Activated naive CD4-positive, alpha-beta T cell treated with anti-CD3 and anti-CD28 coated beads for 36 hours (primary cell): Measurements from ENCODE around the gene CST11. TPM values are rescaled to one million over a fixed set of nuclear protein-coding genes. Genes with fewer than 3 reads are reported as not detected.

ENCODE experiments used
- CTCF ChIA-PET: fragments of 350-600 bp; sonication (Branson Sonifier 250); formaldehyde crosslinking; loops from one replicate; lab custom pipeline; 2021; ENCODE audit warnings: antibody characterized with exemption; lab: Charles Lee
- DNase-seq: peaks from one replicate; pipeline ENCODE4 v3.0.0-alpha.2; 2020
- H3K27ac Mint-ChIP-seq: one replicate; pipeline ENCODE4 v1.8.0; 2021; ENCODE audit warnings: mild to moderate bottlenecking, mixed read lengths
- H3K27me3 Mint-ChIP-seq: one replicate; pipeline ENCODE4 v1.8.0; 2021; ENCODE audit warnings: low read depth, mixed read lengths
- H3K36me3 Mint-ChIP-seq: one replicate; pipeline ENCODE4 v1.8.0; 2021; ENCODE audit warnings: low read depth, mixed read lengths
- H3K4me1 Mint-ChIP-seq: one replicate; pipeline ENCODE4 v1.8.0; 2021; ENCODE audit warnings: low read depth, mixed read lengths
- H3K4me3 Mint-ChIP-seq: one replicate; pipeline ENCODE4 v1.8.0; 2021; ENCODE audit warnings: mild to moderate bottlenecking, moderate library complexity, mixed read lengths
- H3K9me3 Mint-ChIP-seq: one replicate; pipeline ENCODE4 v1.8.0; 2021; ENCODE audit warnings: mixed read lengths
- intact Hi-C: fragments of 100-400 bp; cut with micrococcal nuclease; formaldehyde crosslinking; loops from one replicate; pipeline ENCODE4 v1.15.1; 2023
- total RNA-seq, 2 experiments: library from RNA; stranded (reverse); gene quantifications; one replicate each; pipeline ENCODE4 v1.2.3, GENCODE V29; 2021

CST11 gene
- total RNA-seq, 2 experiments from 2014 or later, result not detected

DNA sequence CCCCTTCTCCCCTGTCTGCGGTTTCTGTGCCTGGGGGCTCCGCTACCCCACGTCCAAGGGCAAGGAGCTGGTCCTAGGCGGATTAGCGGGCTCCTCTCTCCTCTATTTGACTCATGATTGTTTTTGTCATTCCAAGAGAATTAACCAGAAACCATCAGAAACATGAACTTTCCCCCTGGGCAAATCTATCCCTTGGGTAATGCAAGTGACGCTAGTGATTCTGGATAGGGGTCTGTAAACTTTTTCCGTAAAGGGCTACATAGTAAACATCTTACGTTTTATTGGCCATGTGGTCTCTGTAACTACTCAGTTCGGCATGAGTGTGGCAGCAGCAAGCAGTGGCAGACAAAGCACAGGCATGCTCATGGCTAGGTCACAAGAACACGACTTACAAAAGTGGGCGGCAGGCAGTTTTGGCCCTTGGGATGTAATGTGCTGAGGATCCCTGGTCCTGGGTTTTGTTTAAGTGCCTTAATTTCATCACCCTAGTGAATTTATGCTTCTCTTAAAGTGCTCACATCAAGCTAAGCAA is 654 bp downstream of the CST11 start:
- intact Hi-C loops, result no loop called here
- no peaks in the 10 kb centered on the region for H3K9me3 Mint-ChIP-seq
- CTCF ChIA-PET, result interaction anchor here (0.7 to 1.6 kb wide), 2 partner anchors 9 to 155 kb away, joined by 4 to 5 read pairs; no protein-coding TSS in a partner anchor

DNA sequence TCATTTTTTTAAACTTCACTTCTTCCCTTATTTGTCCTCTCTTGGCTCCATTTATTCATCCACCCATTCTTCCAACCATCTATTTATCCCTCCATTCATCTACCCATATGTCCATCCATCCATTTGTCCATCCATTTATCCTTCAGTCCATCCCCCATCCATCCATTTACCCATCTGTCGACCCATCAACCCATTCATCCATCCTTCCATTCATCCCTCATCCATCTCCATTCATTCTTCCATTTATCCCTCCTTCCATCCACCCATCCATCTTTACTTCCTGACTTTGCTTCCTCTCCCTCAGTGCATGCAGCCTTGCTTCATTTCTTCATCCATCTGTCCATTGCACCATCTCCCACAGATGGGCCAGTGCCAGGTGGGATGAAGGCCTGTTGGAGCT is 1.8 kb downstream of the CST11 start:
- H3K9me3 Mint-ChIP-seq, result no peaks in the 10 kb centered on the region

More for the DNA sequence above, 654 bp downstream of the CST11 start:
- H3K4me1 Mint-ChIP-seq, result peaks cover 6% of the 10 kb centered on the region
- no peak for DNase-seq
- H3K4me3 Mint-ChIP-seq, result no peak overlapping the region
- H3K36me3 Mint-ChIP-seq, result no peaks in the 10 kb centered on the region
- no peak overlapping the region for H3K27ac Mint-ChIP-seq
- H3K27me3 Mint-ChIP-seq, result peaks cover 4% of the 10 kb centered on the region

GRCh38 chr20:23449421-23449820 is 3.3 kb downstream of the CST11 start:
- intact Hi-C loops, result loop anchor here (5.0 to 10.0 kb wide), 2 partner anchors 757 to 1115 kb away; no protein-coding TSS in a partner anchor
- H3K27ac Mint-ChIP-seq, result no peak overlapping the region
- H3K27me3 Mint-ChIP-seq, result no peaks in the 10 kb centered on the region
- no peak overlapping the region for H3K4me3 Mint-ChIP-seq
- H3K36me3 Mint-ChIP-seq, result no peaks in the 10 kb centered on the region
- CTCF ChIA-PET, result interaction anchor here (0.6 to 1.1 kb wide), 2 partner anchors 8 to 12 kb away, joined by 3 to 4 read pairs; no protein-coding TSS in a partner anchor
- DNase-seq, result no peak
- H3K9me3 Mint-ChIP-seq, result no peaks in the 10 kb centered on the region
- no peaks in the 10 kb centered on the region for H3K4me1 Mint-ChIP-seq

More for the DNA sequence above, 1.8 kb downstream of the CST11 start:
- H3K36me3 Mint-ChIP-seq, result no peaks in the 10 kb centered on the region
- CTCF ChIA-PET, result no interaction called here
- H3K27me3 Mint-ChIP-seq, result no peaks in the 10 kb centered on the region
- no peak overlapping the region for H3K4me3 Mint-ChIP-seq
- H3K4me1 Mint-ChIP-seq, result peaks cover under 1% of the 10 kb centered on the region
- no peak overlapping the region for H3K27ac Mint-ChIP-seq
- intact Hi-C loops, result no loop called here
- DNase-seq, result no peak

DNA sequence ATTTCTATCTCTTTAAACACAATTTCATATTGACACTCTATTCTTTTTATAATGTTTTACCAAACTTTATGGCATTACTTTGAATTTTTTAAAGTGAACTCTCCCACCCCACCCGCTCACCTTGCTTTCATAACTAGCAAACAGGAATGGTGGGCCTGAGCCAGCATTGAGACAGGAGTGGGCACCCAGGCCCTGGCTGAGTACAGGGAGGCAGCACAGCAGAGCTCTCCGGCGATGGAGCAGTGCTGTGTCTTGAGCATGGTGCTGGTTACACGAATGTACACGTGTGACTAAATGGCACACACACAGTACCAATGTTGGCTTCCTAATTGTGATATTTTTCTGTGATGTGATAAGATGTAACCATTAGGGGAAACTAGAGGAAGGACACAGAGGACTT is 4.5 kb downstream of the CST11 start:
- DNase-seq, result no peak
- intact Hi-C loops, result loop anchor here (5.0 to 10.0 kb wide), 2 partner anchors 756 to 1113 kb away; no protein-coding TSS in a partner anchor
- H3K27me3 Mint-ChIP-seq, result no peaks in the 10 kb centered on the region
- no peak overlapping the region for H3K4me3 Mint-ChIP-seq
- CTCF ChIA-PET, result no interaction called here
- no peaks in the 10 kb centered on the region for H3K4me1 Mint-ChIP-seq
- H3K36me3 Mint-ChIP-seq, result no peaks in the 10 kb centered on the region
- no peak overlapping the region for H3K27ac Mint-ChIP-seq
- no peaks in the 10 kb centered on the region for H3K9me3 Mint-ChIP-seq

DNA sequence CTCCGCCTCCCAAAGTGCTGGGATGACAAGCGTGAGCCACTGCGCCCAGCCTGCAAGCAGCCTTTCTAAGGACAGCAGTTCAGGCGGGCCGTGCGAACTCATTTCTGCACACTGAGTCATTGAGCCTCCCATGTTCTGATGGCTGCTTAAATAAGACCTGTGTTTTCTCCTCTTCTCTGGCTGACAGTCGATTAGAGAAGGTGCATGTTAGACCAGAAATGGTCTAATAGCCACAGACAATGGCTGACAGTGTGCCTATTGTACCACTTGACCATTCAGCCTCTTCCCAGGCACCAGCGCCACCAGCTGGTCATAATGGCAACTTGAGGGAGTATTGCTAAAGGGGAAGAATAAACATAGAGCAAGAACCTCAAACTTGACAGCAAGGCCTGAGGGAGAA is 6.2 kb downstream of the CST11 start:
- no peaks in the 10 kb centered on the region for H3K9me3 Mint-ChIP-seq
- no peaks in the 10 kb centered on the region for H3K4me1 Mint-ChIP-seq
- DNase-seq, result peak; percentile 48
- CTCF ChIA-PET, result interaction anchor here (0.6 to 1.0 kb wide), 3 partner anchors 13 to 157 kb away, joined by 3 to 4 read pairs (median 3); no protein-coding TSS in a partner anchor
- intact Hi-C loops, result loop anchor here (1.0 to 10.0 kb wide), 3 partner anchors 96 to 1112 kb away; partner anchors contain the start of gene NXT1
- H3K4me3 Mint-ChIP-seq, result no peak overlapping the region
- H3K27me3 Mint-ChIP-seq, result no peaks in the 10 kb centered on the region
- H3K36me3 Mint-ChIP-seq, result no peaks in the 10 kb centered on the region
- no peak overlapping the region for H3K27ac Mint-ChIP-seq

DNA sequence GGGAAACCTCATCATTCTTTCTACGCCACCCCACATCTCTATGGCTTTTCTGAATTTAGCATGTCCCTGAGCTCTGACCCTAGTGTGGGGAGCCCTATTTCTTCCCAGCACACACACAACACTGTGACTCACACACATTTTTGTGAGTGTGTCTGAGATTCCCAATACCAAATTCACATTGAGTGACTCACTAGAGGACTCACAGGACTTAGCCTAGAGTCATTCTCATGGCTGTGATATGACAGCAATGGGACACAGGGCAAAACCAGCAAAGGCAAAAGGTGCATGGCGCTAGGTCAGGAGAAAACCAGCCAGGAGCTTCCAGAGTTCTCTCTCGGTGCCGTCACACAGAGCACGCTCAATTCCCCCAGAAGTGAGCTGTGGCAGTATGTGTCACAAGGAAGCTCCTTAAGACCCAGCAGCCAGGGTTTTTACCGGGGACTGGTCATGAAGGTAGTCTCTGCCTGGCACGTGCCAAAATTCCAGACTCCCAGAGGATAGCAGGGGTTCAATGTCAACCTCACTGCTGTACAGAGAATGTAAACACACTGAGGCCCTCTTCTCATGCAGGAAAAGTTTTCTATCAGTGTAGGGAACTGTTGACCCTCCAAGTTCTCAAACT is 7.0 kb downstream of the CST11 start:
- CTCF ChIA-PET, result interaction anchor here (0.6 to 0.7 kb wide), 2 partner anchors 23 to 154 kb away, joined by 4 to 5 read pairs; no protein-coding TSS in a partner anchor
- intact Hi-C loops, result loop anchor here (1.0 to 10.0 kb wide), 3 partner anchors 95 to 1111 kb away; partner anchors contain the start of gene NXT1
- no peaks in the 10 kb centered on the region for H3K4me1 Mint-ChIP-seq
- no peak overlapping the region for H3K27ac Mint-ChIP-seq
- no peak for DNase-seq
- H3K4me3 Mint-ChIP-seq, result no peak overlapping the region
- no peaks in the 10 kb centered on the region for H3K36me3 Mint-ChIP-seq
- no peaks in the 10 kb centered on the region for H3K9me3 Mint-ChIP-seq
- no peaks in the 10 kb centered on the region for H3K27me3 Mint-ChIP-seq

- no peaks in the 10 kb centered on the region for H3K4me1 Mint-ChIP-seq
- intact Hi-C loops, result loop anchor here (5.0 to 10.0 kb wide), 2 partner anchors 753 to 1110 kb away; no protein-coding TSS in a partner anchor
- no peaks in the 10 kb centered on the region for H3K27me3 Mint-ChIP-seq
- CTCF ChIA-PET, result interaction anchor here (0.6 to 1.2 kb wide), 3 partner anchors 22 to 753 kb away, joined by 3 to 5 read pairs (median 3); no protein-coding TSS in a partner anchor
- H3K36me3 Mint-ChIP-seq, result no peaks in the 10 kb centered on the region
- H3K9me3 Mint-ChIP-seq, result no peaks in the 10 kb centered on the region
- H3K27ac Mint-ChIP-seq, result no peak overlapping the region
- H3K4me3 Mint-ChIP-seq, result no peak overlapping the region
- DNase-seq, result no peak
Observed at GRCh38 chr20:23444859-23445258, 7.8 kb downstream of the CST11 start.

DNA sequence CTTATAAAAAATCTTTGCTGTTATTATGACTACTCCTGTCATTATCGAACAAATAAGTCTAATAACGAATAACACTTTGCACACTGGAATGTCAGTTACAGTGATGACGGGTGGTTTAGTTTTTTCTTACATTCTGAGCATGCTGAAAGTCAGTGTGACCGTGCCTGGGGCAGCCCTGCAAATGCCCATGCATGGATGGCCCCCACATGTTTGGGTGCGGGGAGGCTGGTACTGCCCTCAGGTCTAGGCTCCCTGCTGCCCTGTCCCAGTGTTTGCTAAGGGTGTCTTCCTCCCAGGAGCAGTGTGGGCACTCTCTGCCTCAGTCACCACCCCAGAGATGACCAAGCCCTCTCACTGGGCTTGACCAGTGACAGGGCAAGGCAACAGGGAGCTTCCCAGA is 10.2 kb downstream of the CST11 start:
- no peaks in the 10 kb centered on the region for H3K36me3 Mint-ChIP-seq
- DNase-seq, result no peak
- H3K27ac Mint-ChIP-seq, result no peak overlapping the region
- no peaks in the 10 kb centered on the region for H3K4me1 Mint-ChIP-seq
- intact Hi-C loops, result loop anchor here (1.0 to 10.0 kb wide), 2 partner anchors 164 to 1108 kb away; no protein-coding TSS in a partner anchor
- CTCF ChIA-PET, result interaction anchor here (0.6 to 3.2 kb wide), 12 partner anchors 8 to 185 kb away, joined by 3 to 38 read pairs (median 4); partner anchors contain the start of gene NAPB
- H3K27me3 Mint-ChIP-seq, result no peaks in the 10 kb centered on the region
- H3K9me3 Mint-ChIP-seq, result no peaks in the 10 kb centered on the region
- H3K4me3 Mint-ChIP-seq, result no peak overlapping the region

DNA sequence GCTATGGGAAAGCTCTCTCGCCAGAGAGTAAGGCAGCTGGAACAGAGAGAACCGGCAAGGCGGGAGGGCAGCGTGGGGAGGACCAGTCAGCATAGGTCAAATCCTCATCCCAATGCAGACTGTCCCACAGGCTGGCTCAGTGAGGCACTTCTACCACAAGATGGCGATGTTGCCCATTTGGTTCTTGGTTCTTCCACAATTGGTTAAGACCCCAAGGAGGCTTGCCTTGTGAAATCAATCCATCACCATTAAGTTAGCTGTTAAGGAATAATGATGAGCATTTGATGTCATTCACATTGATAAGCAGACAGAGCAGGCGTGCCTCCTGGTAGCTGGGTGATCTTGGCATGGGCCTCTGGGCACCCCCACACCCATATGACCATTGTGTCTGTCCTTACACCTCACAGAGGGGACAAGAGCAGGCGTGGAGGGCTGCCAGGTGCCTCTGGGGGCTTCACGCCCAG is 10.8 kb downstream of the CST11 start:
- no peaks in the 10 kb centered on the region for H3K4me1 Mint-ChIP-seq
- peak; percentile 80 for DNase-seq
- H3K27me3 Mint-ChIP-seq, result no peaks in the 10 kb centered on the region
- CTCF ChIA-PET, result interaction anchor here (0.7 to 3.2 kb wide), 14 partner anchors 8 to 186 kb away, joined by 3 to 38 read pairs (median 3); partner anchors contain the start of gene NAPB
- H3K4me3 Mint-ChIP-seq, result no peak overlapping the region
- no peak overlapping the region for H3K27ac Mint-ChIP-seq
- intact Hi-C loops, result loop anchor here (1.0 to 10.0 kb wide), 2 partner anchors 164 to 1107 kb away; no protein-coding TSS in a partner anchor
- H3K36me3 Mint-ChIP-seq, result no peaks in the 10 kb centered on the region
- H3K9me3 Mint-ChIP-seq, result no peaks in the 10 kb centered on the region

DNA sequence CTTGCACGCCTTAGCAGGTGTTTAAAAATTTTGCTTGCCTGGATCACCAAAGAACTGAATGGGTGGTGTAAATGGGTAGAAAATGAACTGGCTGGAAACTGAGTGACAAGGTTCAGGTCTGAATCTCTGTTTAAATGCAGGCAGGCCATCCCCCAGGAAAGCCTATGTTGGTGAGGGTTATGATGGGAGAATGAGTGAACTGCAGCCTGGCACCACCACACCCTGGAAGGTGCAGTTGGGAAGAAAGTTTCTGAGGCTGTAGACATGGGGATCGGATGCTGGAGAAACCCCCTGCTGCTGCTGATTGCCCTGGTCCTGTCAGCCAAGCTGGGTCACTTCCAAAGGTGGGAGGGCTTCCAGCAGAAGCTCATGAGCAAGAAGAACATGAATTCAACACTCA is 12.7 kb downstream of the CST11 start:
- CTCF ChIA-PET, result interaction anchor here (0.8 to 1.2 kb wide), 3 partner anchors 48 to 167 kb away, joined by 3 to 6 read pairs (median 3); no protein-coding TSS in a partner anchor
- Mint-ChIP-seq H3K4me3 (no peak overlapping the region), H3K27ac (no peak overlapping the region), H3K9me3 (no peaks in the 10 kb centered on the region), H3K36me3 (no peaks in the 10 kb centered on the region), H3K4me1 (no peaks in the 10 kb centered on the region), H3K27me3 (no peaks in the 10 kb centered on the region)
- intact Hi-C loops, result loop anchor here (10.0 kb wide), 1 partner anchor 1105 kb away; no protein-coding TSS in a partner anchor
- DNase-seq, result no peak

GRCh38 chr20:23438661-23439060 is 14.0 kb downstream of the CST11 start:
- no peaks in the 10 kb centered on the region for H3K36me3 Mint-ChIP-seq
- no peak for DNase-seq
- CTCF ChIA-PET, result no interaction called here
- H3K4me1 Mint-ChIP-seq, result no peaks in the 10 kb centered on the region
- H3K9me3 Mint-ChIP-seq, result no peaks in the 10 kb centered on the region
- H3K27me3 Mint-ChIP-seq, result no peaks in the 10 kb centered on the region
- H3K27ac Mint-ChIP-seq, result no peak overlapping the region
- intact Hi-C loops, result no loop called here
- H3K4me3 Mint-ChIP-seq, result no peak overlapping the region
